SK-N-SH (cell line): ENCODE measurements around the gene RBM42. TPM values are rescaled to one million over a fixed set of nuclear protein-coding genes. Genes with fewer than 3 reads are reported as not detected.

Source experiments
- CTCF ChIA-PET: fragments of 300-600, 350-600 bp; formaldehyde crosslinking; extraction: SDS; loops from one replicate; lab custom pipeline; 2021; lab: Yijun Ruan, JAX
- POLR2A ChIA-PET: fragments of 350-600 bp; sonication (Branson Sonifier 250); formaldehyde crosslinking; extraction: SDS; loops from one replicate; lab custom pipeline; 2020; ENCODE audit warnings: antibody characterized with exemption, inconsistent platforms; lab: Yijun Ruan, JAX
- DNase-seq: peaks from one replicate; pipeline ENCODE4 v3.0.0; 2012
- H2AFZ ChIP-seq: fragments of 200-600 bp; sonication (generic); 2 replicates; pipeline ENCODE4 v1.8.1; 2016; ENCODE audit warnings: antibody characterized with exemption, mild to moderate bottlenecking, low read depth
- H3F3A ChIP-seq: fragments of 200-600 bp; sonication (generic); replicated peaks from 2 replicates; pipeline ENCODE3; 2016; ENCODE audit warnings: antibody characterized with exemption, mild to moderate bottlenecking; ENCODE audit not compliant: insufficient read depth
- H3K27ac ChIP-seq, 2 experiments: fragments of 200-500 bp in 1 of 2; fragments of 200-600 bp in 1 of 2; sonication (Bioruptor generic) in 1 of 2; sonication (generic), shearing (Covaris generic) in 1 of 2; 2 replicates each; pipeline versions ENCODE4 v1.5.1 to v1.6.1; 2014 to 2016; ENCODE audit warnings: low read depth in 2 of 2, inconsistent platforms in 1 of 2, low read length in 1 of 2, mild to moderate bottlenecking in 1 of 2, mixed read lengths in 1 of 2
- H3K27me3 ChIP-seq: fragments of 200-600 bp; sonication (generic), shearing (Covaris generic); 2 replicates; pipeline ENCODE4 v1.6.1; 2016; ENCODE audit warnings: mixed run types; ENCODE audit not compliant: insufficient read depth
- H3K36me3 ChIP-seq, 2 experiments: fragments of 200-500 bp in 1 of 2; fragments of 200-600 bp in 1 of 2; sonication (Bioruptor generic) in 1 of 2; sonication (generic) in 1 of 2; replicated peaks in 1 of 2; 2 replicates each; pipeline versions ENCODE3 to v1.5.1; 2014 to 2016; ENCODE audit warnings: low read length in 1 of 2, mild to moderate bottlenecking in 1 of 2; ENCODE audit not compliant: insufficient read depth in 2 of 2, control insufficient read depth in 1 of 2
- H3K4me1 ChIP-seq, 2 experiments: fragments of 200-500 bp in 1 of 2; fragments of 200-600 bp in 1 of 2; sonication (Bioruptor generic) in 1 of 2; sonication (generic), shearing (Covaris generic) in 1 of 2; 2 replicates each; pipeline versions ENCODE4 v1.5.1 to v1.6.1; 2014 to 2016; ENCODE audit warnings: low read depth in 1 of 2, low read length in 1 of 2, mixed run types in 1 of 2; ENCODE audit not compliant: insufficient read depth in 2 of 2, control insufficient read depth in 1 of 2
- H3K4me2 ChIP-seq: fragments of 200-600 bp; sonication (generic), shearing (Covaris generic); 2 replicates; pipeline ENCODE4 v1.6.1; 2017; ENCODE audit warnings: mixed run types
- H3K4me3 ChIP-seq, 2 experiments: fragments of 200-500 bp in 1 of 2; fragments of 200-600 bp in 1 of 2; sonication (Bioruptor generic) in 1 of 2; sonication (generic), shearing (Covaris generic) in 1 of 2; 2 replicates each; pipeline versions ENCODE4 v1.5.1 to v1.8.1; 2014 to 2016; ENCODE audit warnings: low read depth in 2 of 2, inconsistent platforms in 1 of 2, low read length in 1 of 2, mild to moderate bottlenecking in 1 of 2, mixed read lengths in 1 of 2, moderate library complexity in 1 of 2
- H3K79me2 ChIP-seq: fragments of 200-600 bp; sonication (generic); 2 replicates; pipeline ENCODE4 v1.8.1; 2017; ENCODE audit warnings: mild to moderate bottlenecking; ENCODE audit not compliant: insufficient read depth
- H3K9ac ChIP-seq: fragments of 200-600 bp; sonication (generic); 2 replicates; pipeline ENCODE4 v1.6.1; 2017; ENCODE audit warnings: mixed run types
- H3K9me2 ChIP-seq: fragments of 200-600 bp; sonication (generic); 2 replicates; pipeline ENCODE4 v1.6.1; 2017; ENCODE audit warnings: mixed run types
- H3K9me3 ChIP-seq: fragments of 200-600 bp; sonication (generic); 2 replicates; pipeline ENCODE4 v1.6.1; 2017; ENCODE audit warnings: mixed run types, mild to moderate bottlenecking, moderate library complexity
- H4K20me1 ChIP-seq: fragments of 200-600 bp; sonication (generic); 2 replicates; pipeline ENCODE4 v1.6.1; 2017; ENCODE audit warnings: mild to moderate bottlenecking, mixed run types; ENCODE audit not compliant: insufficient read depth
- CTCF ChIP-seq: fragments of 200-600 bp; sonication (generic); IDR thresholded peaks from 2 replicates; pipeline ENCODE4 v1.6.1; 2017; ENCODE audit warnings: antibody characterized with exemption, mild to moderate bottlenecking, moderate library complexity
- ELF1 ChIP-seq: IDR thresholded peaks from 2 replicates; pipeline ENCODE4 v1.4.0; 2012
- EP300 ChIP-seq, 2 experiments: IDR thresholded peaks; 2 replicates each; pipeline versions ENCODE4 v1.4.0 to v1.6.1; 2012; ENCODE audit warnings: borderline replicate concordance in 1 of 2, low read depth in 1 of 2, low read length in 1 of 2
- EZH2phosphoT487 ChIP-seq: fragments of 200-600 bp; sonication (generic); IDR thresholded peaks from 2 replicates; pipeline ENCODE4 v1.6.1; 2017; ENCODE audit warnings: low read depth, mixed run types, mild to moderate bottlenecking, antibody characterized with exemption, moderate library complexity, borderline replicate concordance
- FOXJ3 ChIP-seq: sonication (generic); formaldehyde crosslinking; IDR thresholded peaks from 2 replicates; pipeline ENCODE4 v1.5.1; 2020; ENCODE audit warnings: mild to moderate bottlenecking, missing genetic modification reagents
- FOXM1 ChIP-seq: IDR thresholded peaks from 2 replicates; pipeline ENCODE4 v1.4.0; 2012; ENCODE audit warnings: low read depth, mild to moderate bottlenecking
- GABPA ChIP-seq: IDR thresholded peaks from 2 replicates; pipeline ENCODE4 v1.4.0; 2012; ENCODE audit warnings: low read depth, mild to moderate bottlenecking
- MAX ChIP-seq: IDR thresholded peaks from 2 replicates; pipeline ENCODE4 v1.4.0; 2012; ENCODE audit warnings: low read depth
- NFIC ChIP-seq: IDR thresholded peaks from 2 replicates; pipeline ENCODE4 v1.4.0; 2012; ENCODE audit warnings: borderline replicate concordance
- PBX3 ChIP-seq: IDR thresholded peaks from 2 replicates; pipeline ENCODE4; 2012
- RAD21 ChIP-seq: IDR thresholded peaks from 2 replicates; pipeline ENCODE4 v1.6.1; 2012; ENCODE audit warnings: mild to moderate bottlenecking, low read length
- REST ChIP-seq: IDR thresholded peaks from 2 replicates; pipeline ENCODE4 v1.6.1; 2012; ENCODE audit warnings: mild to moderate bottlenecking, low read depth, low read length, moderate library complexity
- RFX5 ChIP-seq: IDR thresholded peaks from 2 replicates; pipeline ENCODE4 v1.6.1; 2012; ENCODE audit warnings: mild to moderate bottlenecking, improper control_type of control experiment, low read length
- RXRA ChIP-seq: IDR thresholded peaks from 2 replicates; pipeline ENCODE4 v1.4.0; 2012; ENCODE audit warnings: low read depth, mild to moderate bottlenecking, borderline replicate concordance
- SIN3A ChIP-seq: IDR thresholded peaks from 2 replicates; pipeline ENCODE4 v1.6.1; 2012; ENCODE audit warnings: low read depth, mild to moderate bottlenecking, low read length, moderate library complexity, borderline replicate concordance
- SMC3 ChIP-seq: IDR thresholded peaks from 2 replicates; pipeline ENCODE4 v1.6.1; 2012; ENCODE audit warnings: low read depth, low read length, improper control_type of control experiment
- TCF12 ChIP-seq: IDR thresholded peaks from 2 replicates; pipeline ENCODE4 v1.4.0; 2012
- TEAD4 ChIP-seq: IDR thresholded peaks from 2 replicates; pipeline ENCODE4 v1.4.0; 2012; ENCODE audit warnings: mild to moderate bottlenecking, borderline replicate concordance; ENCODE audit not compliant: insufficient read depth
- ZBTB33 ChIP-seq: IDR thresholded peaks from 2 replicates; pipeline ENCODE4 v1.4.0; 2012; ENCODE audit warnings: low read depth, borderline replicate concordance
- WGBS: methylation state at CpG from one replicate; pipeline ENCODE4 v1.1.6; 2017; ENCODE audit warnings: low lambda C conversion rate; 5-methylcytosine and 5-hydroxymethylcytosine counted together
- polyA plus RNA-seq, 3 experiments: library from polyadenylated mRNA; depleted of rRNA; stranded (reverse); fragments of >200 nt; gene quantifications; 2 replicates each; pipeline ENCODE4 v1.2.3, GENCODE V29; 2012
- TF ChIP-seq, protein P1 (sequence below): fragments of 150-350 bp; IDR thresholded peaks from 2 replicates; pipeline ENCODE4 v1.6.1; 2016; ENCODE audit warnings: mild to moderate bottlenecking, low read depth, low read length

RBM42 gene
- polyA plus RNA-seq, 1 of the 3 experiments (the other 2 are of a cell fraction): 69.9 TPM

DNA sequence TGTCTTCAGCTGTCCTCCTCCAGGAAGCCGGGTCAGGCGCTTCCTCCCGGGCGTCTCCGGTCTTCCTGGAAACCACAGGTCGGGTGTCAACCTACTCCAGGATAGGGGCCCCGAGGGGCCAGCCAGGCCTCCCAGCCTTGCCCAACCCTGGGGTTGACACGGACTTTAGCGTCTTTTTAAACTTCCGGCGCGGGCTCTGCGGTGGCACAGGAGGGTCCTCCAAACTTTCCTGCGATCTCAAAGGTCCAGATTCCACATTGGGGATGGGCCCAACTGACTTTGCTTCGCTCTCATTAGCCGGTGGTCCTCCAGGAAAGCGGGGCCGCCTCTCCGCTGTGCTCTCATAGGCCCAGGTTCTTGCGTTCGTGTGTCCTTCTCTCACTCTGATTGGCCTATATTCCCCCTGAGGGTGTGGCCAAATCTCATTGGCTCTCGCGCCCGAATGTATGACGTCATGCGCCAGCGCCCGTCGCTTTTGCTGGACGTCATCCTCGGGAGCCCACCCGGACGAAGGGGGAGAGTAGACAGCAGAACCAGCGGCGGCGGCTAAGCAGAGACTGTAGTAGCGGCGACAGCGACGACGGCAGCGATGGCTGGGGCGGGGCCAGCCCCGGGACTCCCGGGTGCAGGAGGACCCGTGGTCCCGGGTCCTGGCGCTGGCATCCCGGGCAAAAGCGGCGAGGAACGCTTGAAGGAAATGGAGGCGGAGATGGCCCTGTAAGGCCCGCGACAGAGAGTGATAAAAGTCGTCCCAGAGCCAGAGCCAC lies at the start of gene RBM42 (continued):
- no peak for TF ChIP-seq CTCF
- TF ChIP-seq EZH2phosphoT487: no peak
- peak; percentile 91 for TF ChIP-seq RFX5
- TF ChIP-seq RXRA: no peak
- TF ChIP-seq NFIC: no peak
- TF ChIP-seq SIN3A: peak; percentile 67; the same call in 1 of the 2 replicates
- TF ChIP-seq EP300 (IDR thresholded peaks at IDR 0.05; ENCODE audit: borderline replicate concordance in 1 of 2, low read depth in 1 of 2, low read length in 1 of 2): no peak
- peak; percentile 58; the same call in 1 of the 2 replicates for TF ChIP-seq PBX3
- TF ChIP-seq FOXJ3: no peak
- TF ChIP-seq SMC3: no peak

- DNase-seq: no peak
- Histone ChIP-seq H3K4me3 (no peak overlapping the region), H3K79me2 (no peaks in the 10 kb centered on the region), H3K27me3 (peaks cover 26% of the 10 kb centered on the region), H3F3A (no peaks in the 10 kb centered on the region), H3K27ac (no peak overlapping the region), H3K4me2 (no peak overlapping the region), H3K4me1 (no peaks in the 10 kb centered on the region), H3K36me3 (no peaks in the 10 kb centered on the region), H3K9ac (no peak overlapping the region), H3K9me2 (no peaks in the 10 kb centered on the region), H4K20me1 (no peaks in the 10 kb centered on the region), H2AFZ (no peak overlapping the region), H3K9me3 (no peaks in the 10 kb centered on the region)
- WGBS: 0% methylated on average over 1 of the region's 1 CpG
- ChIA-PET CTCF (interaction anchor here (1.2 kb wide), 1 partner anchor 34 kb away, joined by 3 read pairs; no protein-coding TSS in a partner anchor), POLR2A (no interaction called here)
- no peak for TF ChIP-seq NFIC
- TF ChIP-seq TCF12: no peak
- TF ChIP-seq, protein P1, sequence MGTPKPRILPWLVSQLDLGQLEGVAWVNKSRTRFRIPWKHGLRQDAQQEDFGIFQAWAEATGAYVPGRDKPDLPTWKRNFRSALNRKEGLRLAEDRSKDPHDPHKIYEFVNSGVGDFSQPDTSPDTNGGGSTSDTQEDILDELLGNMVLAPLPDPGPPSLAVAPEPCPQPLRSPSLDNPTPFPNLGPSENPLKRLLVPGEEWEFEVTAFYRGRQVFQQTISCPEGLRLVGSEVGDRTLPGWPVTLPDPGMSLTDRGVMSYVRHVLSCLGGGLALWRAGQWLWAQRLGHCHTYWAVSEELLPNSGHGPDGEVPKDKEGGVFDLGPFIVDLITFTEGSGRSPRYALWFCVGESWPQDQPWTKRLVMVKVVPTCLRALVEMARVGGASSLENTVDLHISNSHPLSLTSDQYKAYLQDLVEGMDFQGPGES: no peak
- no peak for TF ChIP-seq ZBTB33
- no peak for TF ChIP-seq MAX
- TF ChIP-seq TEAD4: no peak
- no peak for TF ChIP-seq REST
- no peak for TF ChIP-seq GABPA
- no peak for TF ChIP-seq RAD21
- no peak for TF ChIP-seq ELF1
- no peak for TF ChIP-seq FOXM1
- TF ChIP-seq EZH2phosphoT487: no peak
These were observed 46.1 kb upstream of the RBM42 start for GRCh38 chr19:35582760-35583159.
